Dermis blood vessel endothelial cell (primary cell): ENCODE results near the gene UBE2E2. TPM values are rescaled to one million over a fixed set of nuclear protein-coding genes. Genes with fewer than 3 reads are reported as not detected.
"Not testable (repeated sequence)": the region's sequence is repeated elsewhere in the genome, so short reads cannot be mapped to it uniquely, and the experiment has no call there.

Experiments
- DNase-seq: peaks from one replicate; pipeline ENCODE4 v3.0.0; 2010
- total RNA-seq: library from RNA; depleted of rRNA; stranded (reverse); fragments of >200 nt; gene quantifications from 2 replicates; pipeline ENCODE4 v1.2.3, GENCODE V29; 2014

Gene UBE2E2
- total RNA-seq, 1 donor from 2014 or later = 32.2 TPM

DNA sequence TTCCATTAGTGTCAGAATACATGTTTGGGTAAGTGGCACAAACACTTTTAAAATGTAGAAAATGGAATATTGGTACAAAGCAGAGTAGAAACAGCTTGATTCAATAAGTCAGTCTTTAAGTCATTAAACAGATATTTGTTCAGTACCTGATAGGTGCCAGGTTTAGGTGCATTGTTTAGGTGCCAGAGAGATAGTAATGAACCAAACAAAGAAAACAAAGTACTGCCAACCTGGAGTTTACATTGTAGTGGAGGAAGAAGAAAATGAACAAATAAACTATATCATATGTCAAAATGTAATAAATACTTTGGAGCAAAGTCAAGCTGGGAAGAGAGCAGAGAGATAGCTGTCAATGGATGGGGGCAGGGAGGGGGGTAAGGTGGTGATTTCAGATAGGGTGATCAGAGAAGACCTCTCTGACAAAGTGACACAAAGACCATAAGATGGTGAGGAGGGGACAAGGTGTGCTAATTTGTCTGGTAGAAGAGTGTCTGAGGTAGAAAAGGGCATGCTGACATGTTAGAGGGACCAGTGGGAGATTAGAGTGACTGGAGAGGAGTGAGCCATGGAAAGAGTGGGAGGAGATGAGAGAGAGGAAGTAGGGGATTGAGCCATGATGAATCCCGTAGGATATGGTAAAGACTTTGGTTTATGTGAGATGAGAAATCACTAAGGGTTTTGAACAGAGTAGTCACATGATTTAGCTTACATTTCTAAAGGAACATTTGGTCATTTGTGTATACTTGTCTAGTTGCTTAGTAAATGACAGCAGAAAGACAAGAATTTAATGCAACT is 128.2 kb downstream of the UBE2E2 start:
- DNase-seq = no peak

DNA sequence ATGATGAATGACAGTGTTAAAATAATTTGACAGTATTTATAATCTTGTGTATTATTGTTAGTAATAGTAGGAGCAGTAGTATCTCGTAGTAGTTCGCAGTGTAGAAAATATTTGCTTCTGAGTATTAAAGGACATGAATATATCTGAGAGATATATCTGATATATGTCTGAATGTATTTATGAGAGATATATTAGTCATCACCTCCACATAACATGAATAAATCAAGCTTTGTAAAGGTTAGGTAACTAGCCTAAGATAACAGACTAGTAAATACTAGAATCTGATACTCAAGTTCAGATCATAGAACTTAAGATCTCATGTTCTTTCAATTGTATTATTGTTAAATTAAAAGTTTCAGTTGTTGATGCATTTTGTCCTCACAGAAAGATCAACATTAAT is 130.5 kb downstream of the UBE2E2 start:
- no peak for DNase-seq

DNA sequence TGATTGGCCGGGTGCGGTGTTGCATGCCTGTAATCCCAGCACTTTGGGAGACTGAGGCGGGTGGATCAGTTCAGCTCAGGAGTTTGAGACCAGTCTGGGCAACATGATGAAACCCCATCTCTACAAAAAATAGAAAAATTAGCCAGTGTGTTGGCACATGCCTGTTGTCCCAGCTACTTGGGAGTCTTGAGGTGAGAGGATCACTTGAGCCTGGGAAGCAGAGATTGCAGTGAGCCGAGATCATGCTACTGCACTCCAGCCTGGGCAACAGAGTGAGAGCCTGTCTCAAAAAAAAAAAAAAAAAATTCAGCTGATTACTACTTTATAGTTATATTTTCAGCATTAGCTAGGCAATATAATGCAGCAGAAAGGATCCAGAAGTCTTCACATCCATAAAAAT is 133.7 kb downstream of the UBE2E2 start:
- DNase-seq = not testable (repeated sequence)

DNA sequence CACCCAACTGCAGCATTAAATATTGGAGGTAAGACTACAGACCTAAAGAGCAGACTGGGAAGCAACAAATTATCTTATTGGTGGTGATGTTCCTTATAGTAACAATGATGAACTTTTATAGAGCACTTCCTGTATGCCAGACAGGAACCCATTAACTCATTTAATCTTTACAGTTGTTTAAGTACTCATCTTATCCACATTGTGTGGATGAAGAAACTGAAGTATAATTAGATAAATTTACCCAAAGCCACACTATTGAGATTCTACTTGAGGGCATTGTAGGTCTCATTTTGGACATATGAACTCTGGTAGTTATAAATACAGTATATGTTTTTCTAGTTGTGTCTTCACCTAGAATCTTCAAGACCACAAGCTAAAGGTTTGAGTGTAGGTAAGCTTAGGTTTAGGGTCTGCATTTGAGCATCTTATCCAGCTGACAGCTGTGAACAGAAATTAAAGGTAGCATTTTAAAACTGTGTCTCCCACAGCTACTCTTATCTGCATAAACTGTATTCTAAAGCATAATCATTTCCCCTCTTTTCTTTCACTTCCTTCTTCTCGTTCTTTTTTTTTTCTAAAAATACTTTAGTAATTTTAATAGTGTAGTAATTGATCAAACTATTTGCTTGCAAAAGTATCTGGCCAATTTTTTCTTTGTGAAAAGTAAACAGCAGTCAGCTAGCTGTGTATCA is 138.2 kb downstream of the UBE2E2 start:
- DNase-seq = no peak

DNA sequence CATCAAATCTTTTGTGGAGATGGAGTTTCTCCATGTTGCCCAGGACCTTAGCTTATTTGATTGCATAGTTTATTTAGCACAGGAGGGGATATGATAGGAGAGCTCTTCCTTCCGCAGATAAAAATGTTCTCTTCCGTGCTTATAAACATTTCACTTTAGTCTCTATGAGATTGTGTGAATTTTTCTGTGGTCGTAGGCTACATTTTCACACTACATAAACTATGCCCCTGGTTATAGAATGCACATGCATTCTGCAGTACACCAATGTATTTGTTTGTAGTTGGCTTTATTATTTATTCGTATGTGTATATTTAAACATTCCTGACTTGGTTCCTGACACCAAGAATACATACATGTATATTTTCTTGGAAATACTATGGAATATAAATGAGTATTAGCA is 139.2 kb downstream of the UBE2E2 start:
- DNase-seq = no peak

DNA sequence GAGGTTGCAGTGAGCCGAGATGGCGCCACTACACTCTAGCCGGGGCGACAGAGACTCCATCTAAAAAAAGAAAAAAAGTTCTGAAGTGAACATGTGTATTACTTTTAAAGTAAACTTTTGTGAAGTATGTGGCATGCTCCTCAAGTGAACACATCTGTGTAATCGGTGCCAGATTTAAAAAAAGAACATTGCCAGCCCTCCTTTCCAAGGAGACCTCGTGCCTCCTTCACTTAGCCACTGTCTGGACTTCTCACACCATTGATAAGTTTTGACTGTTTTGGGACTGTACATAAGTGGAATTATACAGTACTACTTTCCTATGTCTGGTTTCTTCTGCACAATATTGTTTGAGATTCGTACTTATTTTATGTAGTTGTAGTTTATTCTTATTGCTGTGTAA is 140.4 kb downstream of the UBE2E2 start:
- DNase-seq = no peak

DNA sequence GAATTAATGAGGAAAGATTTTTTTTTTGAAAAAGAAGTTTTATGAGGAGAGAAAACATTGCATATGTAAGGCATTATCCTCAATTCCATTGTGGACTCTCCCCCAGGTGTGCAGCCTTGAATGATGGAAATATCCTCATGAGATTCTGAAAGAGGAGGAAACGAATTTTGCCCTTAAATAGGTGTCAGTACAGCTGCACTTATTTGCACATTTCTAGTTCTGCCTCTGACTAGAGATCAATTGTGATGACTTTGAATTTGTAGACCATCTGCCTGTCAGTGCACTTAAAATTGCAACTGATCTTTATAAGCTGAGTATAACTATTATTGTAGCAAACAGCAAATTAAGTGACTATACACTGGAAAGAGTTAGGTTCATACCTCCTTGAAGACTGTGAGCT is 141.8 kb downstream of the UBE2E2 start:
- DNase-seq = no peak

DNA sequence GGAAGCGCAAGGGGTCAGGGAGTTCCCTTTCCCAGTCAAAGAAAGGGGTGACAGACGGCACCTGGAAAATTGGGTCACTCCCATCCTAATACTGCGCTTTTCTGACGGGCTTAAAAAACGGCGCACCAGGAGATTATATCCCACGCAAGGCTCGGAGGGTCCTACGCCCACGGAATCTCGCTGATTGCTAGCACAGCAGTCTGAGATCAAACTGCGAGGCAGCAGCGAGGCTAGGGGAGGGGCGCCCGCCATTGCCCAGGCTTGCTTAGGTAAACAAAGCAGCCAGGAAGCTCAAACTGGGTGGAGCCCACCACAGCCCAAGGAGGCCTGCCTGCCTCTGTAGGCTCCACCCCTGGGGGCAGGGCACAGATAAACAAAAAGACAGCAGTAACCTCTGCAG is 146.3 kb downstream of the UBE2E2 start:
- not testable (repeated sequence) for DNase-seq

DNA sequence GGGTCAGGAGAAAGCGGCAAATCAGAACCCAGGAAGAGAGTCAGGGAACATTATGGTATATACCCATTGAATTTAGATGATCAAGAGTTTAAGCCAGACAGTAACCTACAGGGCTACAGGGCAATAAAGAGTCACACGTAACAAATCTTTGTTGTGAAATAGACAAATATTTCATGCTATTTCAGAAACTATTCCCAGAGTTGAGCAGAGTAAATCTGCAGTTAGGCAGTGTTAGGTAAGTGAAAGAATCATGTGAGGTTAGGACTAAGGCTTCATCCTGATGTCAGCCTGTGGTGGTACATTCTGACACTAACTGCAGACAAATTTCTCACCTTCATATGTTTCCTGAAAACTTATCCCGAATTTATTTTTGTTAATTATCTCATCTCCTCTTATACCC is 153.0 kb downstream of the UBE2E2 start:
- no peak for DNase-seq

DNA sequence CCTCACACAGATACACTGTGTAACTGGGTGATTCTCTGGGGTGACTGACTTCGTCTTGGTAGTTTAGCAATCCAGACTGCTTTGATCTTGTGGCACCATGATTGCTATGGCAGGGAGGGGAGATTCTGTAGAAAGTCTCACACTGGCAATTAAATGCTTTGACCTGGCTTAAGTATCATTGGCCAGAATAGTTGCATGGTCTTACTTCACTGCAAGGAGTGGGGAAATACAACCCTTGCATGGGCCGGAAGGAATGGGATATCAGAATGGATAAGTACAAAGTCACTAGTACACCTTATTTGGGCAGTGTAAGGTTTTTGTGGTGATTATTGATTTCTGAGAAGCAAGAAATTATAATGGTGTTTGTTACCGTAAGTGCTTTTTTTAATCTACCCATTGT is 153.8 kb downstream of the UBE2E2 start:
- no peak for DNase-seq

DNA sequence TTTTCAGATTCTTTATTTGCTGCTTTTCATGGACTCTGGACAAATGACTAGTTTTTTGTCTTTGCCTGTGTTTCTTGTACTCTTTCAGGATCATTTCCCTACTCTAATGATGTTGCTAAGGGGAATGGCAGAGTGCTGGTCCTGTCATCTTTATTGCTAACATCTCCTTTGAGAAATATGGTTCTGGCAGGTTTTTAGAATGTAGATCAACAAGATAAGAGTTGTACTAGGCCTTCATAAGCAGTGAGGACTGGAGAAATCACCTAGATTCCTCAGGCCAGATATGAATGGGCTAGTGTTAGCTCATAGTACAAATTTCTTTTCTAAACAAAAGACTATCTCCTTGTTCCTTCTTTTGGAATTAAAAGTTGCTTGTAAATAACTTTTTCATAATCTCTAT is 156.0 kb downstream of the UBE2E2 start:
- no peak for DNase-seq

DNA sequence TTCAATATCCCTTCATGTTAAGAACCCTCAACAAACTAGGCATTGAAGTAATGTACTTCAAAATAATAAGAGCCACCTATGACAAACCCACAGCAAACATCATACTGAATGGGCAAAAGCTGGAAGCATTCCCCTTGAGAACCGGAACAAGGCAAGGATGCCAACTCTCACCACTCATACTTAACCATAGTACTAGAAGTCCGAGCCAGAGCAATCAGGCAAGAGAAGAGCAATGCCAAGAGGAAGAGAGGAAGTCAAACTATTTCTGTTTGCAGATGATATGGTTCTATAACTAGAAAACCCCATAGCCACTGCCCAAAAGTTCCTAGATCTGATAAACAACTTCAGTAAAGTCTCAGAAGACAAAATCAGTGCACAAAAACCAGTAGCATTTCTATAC is 161.9 kb downstream of the UBE2E2 start:
- DNase-seq = peak; percentile 12

DNA sequence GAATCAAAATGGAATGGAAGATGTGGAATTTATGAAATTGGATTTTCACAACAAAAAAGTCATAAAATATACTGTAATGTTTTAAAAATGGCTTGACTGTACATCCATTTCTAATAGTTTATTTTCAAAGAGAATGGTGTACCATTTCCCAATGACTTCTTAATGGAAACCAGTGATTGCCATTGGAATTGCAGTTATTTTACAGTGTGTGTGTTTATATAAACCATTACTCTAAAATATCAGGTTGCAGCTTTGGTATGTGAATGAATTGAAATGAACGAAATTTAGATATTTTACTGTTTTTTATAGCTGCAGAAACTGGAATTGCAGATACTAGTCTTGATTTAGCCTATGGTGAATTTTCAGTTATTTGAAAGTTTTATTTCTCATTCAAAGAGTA is 165.6 kb downstream of the UBE2E2 start:
- no peak for DNase-seq

DNA sequence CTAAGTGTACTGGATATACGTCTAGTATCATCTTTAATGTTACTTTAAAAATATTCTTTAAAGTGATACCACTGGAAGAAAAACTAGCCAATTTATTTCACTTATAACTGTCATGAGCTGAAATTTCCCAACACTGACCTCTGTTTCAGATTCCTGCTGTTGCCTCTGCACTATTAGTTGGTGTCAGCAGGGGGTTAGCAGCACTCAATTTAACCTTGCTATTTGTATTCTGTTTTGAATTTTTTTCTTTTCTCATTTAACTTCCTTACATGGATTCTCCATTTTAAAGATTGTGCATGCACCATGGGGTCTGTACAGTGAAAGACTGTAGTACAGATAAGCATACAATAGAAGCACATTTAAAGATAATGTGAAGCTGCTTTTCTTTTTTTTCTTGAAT is 169.2 kb downstream of the UBE2E2 start:
- no peak for DNase-seq

DNA sequence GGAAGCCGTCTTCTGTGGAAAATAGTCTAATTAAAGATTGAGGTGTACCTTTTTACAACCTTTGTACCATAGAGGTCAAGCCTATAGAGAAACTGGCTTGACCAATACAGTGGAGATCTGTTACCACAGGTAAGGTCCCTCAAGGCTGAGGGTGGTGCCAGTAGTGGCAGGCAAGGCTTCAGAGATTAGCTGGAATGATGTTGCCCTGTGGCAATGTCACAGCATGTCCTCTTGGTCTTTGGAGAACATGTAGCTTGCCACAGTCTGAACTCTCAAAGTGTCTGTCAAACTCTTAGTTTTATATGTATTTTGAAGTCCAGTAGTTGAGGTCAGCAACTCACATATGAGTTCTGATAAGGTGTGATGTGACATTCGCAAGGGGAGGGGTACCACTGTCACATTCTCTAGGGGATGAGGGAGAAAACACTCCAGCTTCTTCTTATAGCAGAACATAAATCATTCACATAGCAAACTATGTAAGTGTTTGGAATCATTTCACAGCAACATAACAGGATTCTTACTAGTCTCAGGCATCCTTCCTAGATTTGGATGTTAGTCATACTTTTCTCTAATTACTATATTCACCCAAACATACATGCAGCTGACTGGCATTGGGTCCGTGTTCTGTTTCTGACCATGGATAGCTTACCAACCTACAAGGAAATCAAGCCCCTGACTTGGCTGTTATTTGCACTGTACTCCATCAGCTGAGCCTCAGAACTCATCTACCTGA is 173.6 kb downstream of the UBE2E2 start:
- DNase-seq = no peak

DNA sequence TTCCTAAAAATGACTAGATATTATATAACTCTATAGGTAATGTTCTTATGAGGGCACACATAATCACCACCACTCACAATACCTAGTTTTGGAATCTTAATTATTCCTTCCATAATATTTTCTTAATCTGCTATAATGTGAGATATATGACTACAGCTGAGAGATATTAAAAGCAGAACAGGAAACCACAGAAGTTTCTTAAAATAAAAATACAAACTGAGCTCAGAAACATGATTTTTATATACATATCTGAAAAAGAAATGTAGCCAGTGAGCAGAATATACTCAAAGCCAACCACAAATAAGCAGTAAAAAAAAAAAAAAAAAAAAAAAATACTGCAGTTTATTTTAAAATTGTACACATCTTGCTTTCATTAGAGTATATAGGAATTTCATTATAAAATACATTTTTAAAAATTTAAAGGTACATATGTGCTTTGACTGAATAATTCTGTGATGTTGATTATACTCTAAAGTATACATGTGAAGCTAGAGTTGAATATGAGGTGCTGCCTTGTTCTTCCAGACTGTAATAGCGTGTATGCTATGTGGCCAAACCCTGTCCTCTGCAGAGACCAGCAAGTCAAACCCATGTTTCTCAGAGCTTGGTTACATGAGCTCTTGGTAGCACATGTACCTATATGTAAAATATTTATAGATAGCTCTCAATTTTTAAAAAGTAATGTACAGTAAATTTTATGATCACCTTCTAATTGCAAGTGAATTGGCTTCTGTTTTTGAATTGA is 175.0 kb downstream of the UBE2E2 start:
- no peak for DNase-seq

DNA sequence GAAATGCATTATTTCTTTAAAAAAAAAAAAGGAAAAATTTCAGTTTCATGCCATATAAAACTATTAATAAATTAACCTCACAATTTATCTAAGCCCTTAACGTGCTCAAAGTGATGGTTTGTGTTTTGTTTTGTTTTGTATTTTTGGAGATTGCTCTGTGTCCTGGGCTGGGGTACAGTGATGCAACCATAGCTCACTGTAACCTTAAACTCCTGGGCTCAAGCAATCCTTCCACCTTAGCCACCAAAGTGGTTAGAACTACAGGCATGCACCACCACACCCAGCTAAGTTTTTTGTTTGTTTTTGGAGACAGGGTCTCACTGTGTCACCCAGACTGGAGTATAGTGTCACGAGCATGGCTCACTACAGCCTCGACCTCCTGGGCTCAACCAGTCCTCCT is 180.7 kb downstream of the UBE2E2 start:
- no peak for DNase-seq

DNA sequence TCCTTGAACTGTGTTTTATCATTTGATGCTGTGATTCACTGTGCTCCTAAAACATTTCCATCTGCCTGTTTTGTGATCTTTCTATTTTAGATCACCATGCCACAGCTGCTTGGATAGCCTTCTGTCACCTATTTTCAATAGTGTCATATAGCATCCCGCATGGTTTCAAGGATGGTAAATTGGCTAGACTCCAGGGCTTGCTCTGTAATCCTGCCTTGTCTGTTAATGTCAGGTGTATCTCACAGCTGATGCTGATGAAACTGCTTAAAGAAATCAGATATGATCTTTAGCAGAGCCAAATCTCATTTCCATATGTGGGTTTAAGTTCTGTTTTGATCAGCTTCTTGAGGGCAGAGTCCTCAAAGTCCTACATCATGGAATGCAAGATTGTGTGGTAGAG is 182.2 kb downstream of the UBE2E2 start:
- DNase-seq = no peak

DNA sequence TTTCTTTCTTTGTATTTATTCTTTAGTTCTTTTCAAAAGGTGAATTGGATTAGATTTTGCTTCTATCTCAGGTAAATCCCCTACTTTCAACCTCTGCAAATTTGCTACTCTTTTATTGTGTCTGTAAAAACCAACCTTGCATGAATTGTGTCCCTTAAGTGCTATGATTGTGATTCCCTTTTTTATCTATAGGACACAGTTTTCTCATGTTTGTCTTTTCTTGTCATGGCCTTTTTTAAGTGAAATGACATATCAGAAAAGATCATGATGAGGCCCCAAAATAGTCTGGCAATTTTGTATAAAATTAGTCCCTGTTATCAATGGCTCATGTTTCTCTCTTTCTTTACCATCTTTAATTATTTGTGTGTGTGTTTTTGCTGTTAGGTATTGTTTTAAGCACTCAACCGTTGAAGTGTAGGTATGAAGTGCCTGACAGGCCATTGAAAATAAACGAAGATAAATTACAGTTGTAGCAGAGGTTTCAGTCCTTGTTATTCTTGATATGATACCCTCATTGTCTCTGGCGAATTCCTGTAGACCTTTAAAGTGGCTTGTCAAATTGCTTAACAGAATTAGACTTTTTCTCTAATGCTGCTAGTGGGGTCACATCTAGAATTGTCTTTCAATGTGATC is 184.3 kb downstream of the UBE2E2 start:
- no peak for DNase-seq

DNA sequence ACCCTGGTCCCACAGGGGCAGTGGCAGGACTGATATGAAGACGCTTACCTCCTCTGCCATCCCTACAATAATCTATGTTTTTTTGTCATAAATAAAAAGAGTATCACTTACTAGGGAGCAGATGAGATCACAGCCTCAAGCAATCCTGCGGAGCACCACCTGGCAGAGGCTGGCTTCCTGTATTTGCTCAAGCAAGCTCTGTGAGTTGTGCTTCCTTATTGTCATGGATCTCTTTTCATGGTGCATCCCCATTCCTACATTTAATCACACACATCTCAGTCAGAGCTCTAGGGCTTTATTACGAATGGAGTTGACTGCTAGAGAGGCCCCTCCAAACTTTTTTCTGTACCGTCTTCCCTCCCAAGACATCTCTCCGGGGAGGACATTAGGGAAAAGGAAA is 186.0 kb downstream of the UBE2E2 start:
- peak; percentile 15 for DNase-seq

DNA sequence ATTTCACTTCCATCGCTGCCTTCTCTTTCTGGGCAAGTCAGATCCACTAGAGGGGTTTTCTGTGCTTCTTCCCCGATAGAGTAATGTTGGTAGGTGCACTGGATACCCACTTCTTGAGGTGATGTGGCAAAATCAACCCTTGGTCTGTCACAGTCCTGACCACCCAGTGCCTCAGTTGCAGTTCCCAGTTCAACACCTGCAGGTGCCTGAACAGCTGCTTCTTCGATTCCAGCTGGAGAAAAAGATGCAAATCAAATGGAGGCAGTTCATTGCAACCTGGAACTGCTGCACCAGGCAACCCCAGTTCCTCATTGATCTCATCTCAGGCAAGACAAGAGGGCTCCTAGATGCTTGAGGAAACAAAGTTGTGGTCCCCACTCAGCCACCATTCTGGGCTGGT is 186.6 kb downstream of the UBE2E2 start:
- no peak for DNase-seq

DNA sequence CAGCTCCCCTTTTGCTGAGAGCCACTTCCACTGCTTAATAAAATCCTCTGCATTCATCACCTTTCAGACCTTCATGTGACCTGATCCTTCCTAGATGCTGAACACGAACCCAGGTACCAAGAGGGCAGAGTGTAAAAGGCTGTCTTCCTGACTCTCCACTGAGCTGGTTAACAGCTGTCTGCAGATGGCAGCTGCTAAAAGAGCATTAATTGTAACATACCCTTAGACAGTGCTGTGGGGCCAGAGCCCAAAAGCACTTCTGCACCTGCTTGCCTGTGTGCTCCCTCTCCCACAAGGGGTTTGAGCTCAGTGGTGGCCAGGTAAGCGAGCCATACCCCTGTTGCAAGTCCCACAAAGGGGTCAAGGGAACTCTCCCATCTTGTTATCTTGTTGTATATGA is 187.3 kb downstream of the UBE2E2 start:
- DNase-seq = no peak
